ENCODE measurements around the gene PSMB7.
A peak's percentile ranks its signal among the peaks of the same experiment; 100 is the strongest.

PSMB7 gene

DNA sequence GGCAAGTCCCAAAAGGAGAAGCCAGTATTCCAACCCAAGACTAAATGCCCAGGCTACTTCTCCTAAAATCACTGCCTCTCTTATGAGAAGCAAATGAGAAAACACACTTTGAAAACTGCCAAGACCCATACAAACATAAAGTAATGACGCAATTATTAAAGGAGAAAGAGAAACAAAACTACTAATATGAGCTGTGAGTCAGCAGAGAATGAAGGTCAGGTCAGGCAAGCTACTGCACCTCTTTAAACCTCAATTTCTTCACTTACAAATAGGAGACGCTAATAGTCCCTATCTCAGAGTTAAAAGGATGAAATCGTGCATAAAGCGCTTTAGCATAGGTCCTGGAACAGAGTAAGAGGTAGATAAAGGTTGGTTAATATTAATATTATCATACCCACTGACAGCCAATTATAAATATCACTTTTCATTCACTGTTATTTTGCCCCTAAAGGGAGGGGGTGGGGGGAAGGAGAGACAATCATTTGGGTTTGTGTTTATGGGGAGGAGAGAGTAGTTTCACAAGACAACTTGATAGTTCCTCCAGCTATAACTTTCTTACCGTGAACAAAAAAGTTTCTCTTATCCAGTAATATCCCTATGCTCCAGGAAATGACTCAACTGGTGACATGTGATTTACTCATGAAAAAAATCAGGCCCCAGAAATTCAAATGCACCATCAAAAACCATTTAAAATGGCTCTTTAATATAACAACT lies 3.6 kb downstream of the PSMB7 start:
- TF ChIP-seq, protein P1, sequence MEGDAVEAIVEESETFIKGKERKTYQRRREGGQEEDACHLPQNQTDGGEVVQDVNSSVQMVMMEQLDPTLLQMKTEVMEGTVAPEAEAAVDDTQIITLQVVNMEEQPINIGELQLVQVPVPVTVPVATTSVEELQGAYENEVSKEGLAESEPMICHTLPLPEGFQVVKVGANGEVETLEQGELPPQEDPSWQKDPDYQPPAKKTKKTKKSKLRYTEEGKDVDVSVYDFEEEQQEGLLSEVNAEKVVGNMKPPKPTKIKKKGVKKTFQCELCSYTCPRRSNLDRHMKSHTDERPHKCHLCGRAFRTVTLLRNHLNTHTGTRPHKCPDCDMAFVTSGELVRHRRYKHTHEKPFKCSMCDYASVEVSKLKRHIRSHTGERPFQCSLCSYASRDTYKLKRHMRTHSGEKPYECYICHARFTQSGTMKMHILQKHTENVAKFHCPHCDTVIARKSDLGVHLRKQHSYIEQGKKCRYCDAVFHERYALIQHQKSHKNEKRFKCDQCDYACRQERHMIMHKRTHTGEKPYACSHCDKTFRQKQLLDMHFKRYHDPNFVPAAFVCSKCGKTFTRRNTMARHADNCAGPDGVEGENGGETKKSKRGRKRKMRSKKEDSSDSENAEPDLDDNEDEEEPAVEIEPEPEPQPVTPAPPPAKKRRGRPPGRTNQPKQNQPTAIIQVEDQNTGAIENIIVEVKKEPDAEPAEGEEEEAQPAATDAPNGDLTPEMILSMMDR (conservative IDR thresholded peaks at IDR 0.05; ENCODE audit: low read depth, low read length): no peak
- DNase-seq (ENCODE audit: low read depth): no peak
- no peak overlapping the region for H3K4me3 ChIP-seq (ENCODE audit: low read length)

DNA sequence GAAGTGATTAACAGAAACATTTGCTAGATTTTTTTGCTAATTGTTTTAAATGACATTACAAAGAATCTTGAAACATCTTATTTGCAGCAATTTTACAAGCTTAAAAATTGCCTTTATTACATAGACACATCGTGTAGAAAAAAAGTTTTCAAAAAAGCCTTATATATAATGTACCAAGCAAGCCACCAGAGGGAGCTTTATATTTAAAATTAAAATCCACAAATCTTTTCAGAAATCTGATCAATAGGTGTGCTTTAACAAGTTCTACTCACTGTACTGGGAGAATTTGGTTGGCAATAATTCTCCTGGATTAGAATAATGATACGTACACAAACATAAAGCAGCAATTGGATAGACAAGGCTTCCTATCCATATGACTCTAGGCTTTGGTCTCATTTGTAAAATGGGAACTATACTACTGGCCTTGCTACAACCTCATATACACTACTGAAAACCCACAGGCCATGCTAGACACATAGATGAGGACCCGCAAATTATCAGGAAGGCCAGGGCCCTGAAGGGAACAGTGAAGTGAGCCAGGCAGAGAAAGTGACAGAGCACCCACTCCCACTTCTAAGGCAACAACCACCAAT lies 4.8 kb downstream of the PSMB7 start:
- H3K4me3 ChIP-seq (ENCODE audit: low read length): no peak overlapping the region
- TF ChIP-seq, protein P1 (conservative IDR thresholded peaks at IDR 0.05; ENCODE audit: low read depth, low read length): peak; percentile 44
- no peak for DNase-seq (ENCODE audit: low read depth)

GRCh38 chr9:124409410-124409809 lies 5.8 kb downstream of the PSMB7 start:
- H3K4me3 ChIP-seq (ENCODE audit: low read length): no peak overlapping the region
- TF ChIP-seq, protein P1 (conservative IDR thresholded peaks at IDR 0.05; ENCODE audit: low read depth, low read length): no peak
- no peak for DNase-seq (ENCODE audit: low read depth)

- TF ChIP-seq, protein P1 (conservative IDR thresholded peaks at IDR 0.05; ENCODE audit: low read depth, low read length): no peak
- no peak overlapping the region for H3K4me3 ChIP-seq (ENCODE audit: low read length)
- DNase-seq (ENCODE audit: low read depth): no peak
These were observed 12.0 kb downstream of the PSMB7 start for GRCh38 chr9:124403246-124403645.

- H3K4me3 ChIP-seq (ENCODE audit: low read length): no peak overlapping the region
- DNase-seq (ENCODE audit: low read depth): no peak
- TF ChIP-seq, protein P1 (conservative IDR thresholded peaks at IDR 0.05; ENCODE audit: low read depth, low read length): no peak
These were observed 15.0 kb downstream of the PSMB7 start for GRCh38 chr9:124399968-124400940.

GRCh38 chr9:124399323-124399967 lies 15.8 kb downstream of the PSMB7 start:
- no peak for DNase-seq (ENCODE audit: low read depth)
- TF ChIP-seq, protein P1 (conservative IDR thresholded peaks at IDR 0.05; ENCODE audit: low read depth, low read length): peak; percentile 22
- H3K4me3 ChIP-seq (ENCODE audit: low read length): no peak overlapping the region
